B cell (primary cell): ENCODE data around the gene LSM12. TPM values are rescaled to one million over a fixed set of nuclear protein-coding genes. Genes with fewer than 3 reads are reported as not detected.

Experiments
- ATAC-seq: fragments of 200-7000 bp; cut with Tn5 transposase; one replicate; pipeline ENCODE4 v1.10.0; 2021; ENCODE audit warnings: low read depth, mild to moderate bottlenecking, moderate number of reproducible peaks, moderate library complexity
- CTCF ChIA-PET: fragments of 350-600 bp; sonication (Branson Sonifier 250); formaldehyde crosslinking; loops from one replicate; lab custom pipeline; 2021; ENCODE audit warnings: antibody characterized with exemption, inconsistent platforms; lab: Charles Lee
- POLR2A ChIA-PET: fragments of 350-600 bp; sonication (Branson Sonifier 250); formaldehyde crosslinking; loops from one replicate; lab custom pipeline; 2021; ENCODE audit warnings: antibody characterized with exemption; lab: Charles Lee
- DNase-seq: peaks from one replicate; pipeline ENCODE4 v3.0.0; 2013
- H2AFZ ChIP-seq: 2 replicates; pipeline ENCODE4 v1.6.1; 2012; ENCODE audit warnings: mild to moderate bottlenecking, low read depth, low read length; ENCODE audit not compliant: insufficient read depth, poor library complexity, severe bottlenecking
- H3K27ac ChIP-seq, 2 donors: 1 replicate in 1 of 2; 2 replicates in 1 of 2; pipeline ENCODE4 v1.5.1; 2012 to 2013; ENCODE audit warnings: low read length in 2 of 2, mild to moderate bottlenecking in 2 of 2, moderate library complexity in 1 of 2
- H3K27me3 ChIP-seq, 4 experiments: fragments of 200-600 bp in 1 of 4; sonication (generic) in 1 of 4; replicated peaks in 1 of 4; 1 replicate in 2 of 4; 2 replicates in 2 of 4; pipeline versions ENCODE4 v1.6.1 to v1.7.0; 2013 to 2016; ENCODE audit warnings: low read length in 3 of 4, mild to moderate bottlenecking in 2 of 4, mixed read lengths in 1 of 4, moderate library complexity in 1 of 4; ENCODE audit not compliant: insufficient read depth in 4 of 4, control insufficient read depth in 3 of 4; ENCODE audit errors: control extremely low read depth in 1 of 4
- H3K36me3 ChIP-seq, 2 experiments: replicated peaks in 1 of 2; 1 replicate in 1 of 2; 2 replicates in 1 of 2; pipeline versions ENCODE4 v1.6.1 to v1.7.1; 2013; ENCODE audit warnings: low read length in 1 of 2; ENCODE audit not compliant: insufficient read depth in 2 of 2, control insufficient read depth in 1 of 2; ENCODE audit errors: control extremely low read depth in 1 of 2, extremely low read depth in 1 of 2
- H3K4me1 ChIP-seq, 2 donors: fragments of 200-600 bp in 1 of 2; sonication (generic) in 1 of 2; 1 replicate in 1 of 2; 2 replicates in 1 of 2; pipeline versions ENCODE4 v1.5.1 to v1.6.1; 2013 to 2017; ENCODE audit warnings: low read length in 2 of 2; ENCODE audit not compliant: control insufficient read depth in 2 of 2, insufficient read depth in 2 of 2
- H3K4me2 ChIP-seq: replicated peaks from 2 replicates; pipeline ENCODE3; 2012; ENCODE audit warnings: mild to moderate bottlenecking, low read depth, low read length; ENCODE audit not compliant: poor library complexity, severe bottlenecking
- H3K4me3 ChIP-seq, 5 experiments: fragments of 200-600 bp in 1 of 5; sonication (generic) in 1 of 5; 1 replicate in 3 of 5; 2 replicates in 2 of 5; pipeline versions ENCODE4 v1.5.1 to v1.7.0; 2011 to 2016; ENCODE audit warnings: low read length in 4 of 5, mild to moderate bottlenecking in 4 of 5, low read depth in 2 of 5, control low read depth in 1 of 5, moderate library complexity in 1 of 5; ENCODE audit not compliant: insufficient read depth in 1 of 5; ENCODE audit errors: control extremely low read depth in 1 of 5, extremely low read depth in 1 of 5
- H3K79me2 ChIP-seq: fragments of 200-600 bp; sonication (generic); one replicate; pipeline ENCODE4 v1.6.0; 2016; ENCODE audit warnings: low read length; ENCODE audit not compliant: control insufficient read depth, insufficient read depth
- H3K9ac ChIP-seq: fragments of 200-600 bp; sonication (generic); 2 replicates; pipeline ENCODE4 v1.6.1; 2017; ENCODE audit warnings: mild to moderate bottlenecking, low read length, moderate library complexity
- H3K9me3 ChIP-seq, 3 donors: one replicate each; pipeline versions ENCODE4 v1.6.1 to v1.7.1; 2013; ENCODE audit warnings: low read length in 2 of 3; ENCODE audit not compliant: control insufficient read depth in 2 of 3, insufficient read depth in 1 of 3; ENCODE audit errors: control extremely low read depth in 1 of 3
- H4K20me1 ChIP-seq: 2 replicates; pipeline ENCODE4 v1.6.0; 2012; ENCODE audit warnings: mild to moderate bottlenecking, low read length; ENCODE audit not compliant: insufficient read depth, control insufficient read depth, poor library complexity, severe bottlenecking
- H3K27ac Mint-ChIP-seq: one replicate; pipeline ENCODE4 v1.8.0; 2021; ENCODE audit warnings: mixed read lengths
- H3K27me3 Mint-ChIP-seq: one replicate; pipeline ENCODE4 v1.8.0; 2021; ENCODE audit warnings: mixed read lengths
- H3K4me1 Mint-ChIP-seq: one replicate; pipeline ENCODE4 v1.8.0; 2021; ENCODE audit warnings: mixed read lengths
- H3K4me3 Mint-ChIP-seq: one replicate; pipeline ENCODE4 v1.8.0; 2021; ENCODE audit warnings: mixed read lengths
- H3K9me3 Mint-ChIP-seq: one replicate; pipeline ENCODE4 v1.8.0; 2022; ENCODE audit warnings: mixed read lengths; ENCODE audit not compliant: insufficient read depth
- EZH2 ChIP-seq: IDR thresholded peaks from 2 replicates; pipeline ENCODE4 v1.6.1; 2012; ENCODE audit warnings: borderline replicate concordance, low read depth, mild to moderate bottlenecking, moderate library complexity, low read length; ENCODE audit not compliant: insufficient read depth, poor library complexity, severe bottlenecking
- WGBS: methylation state at CpG from one replicate; pipeline ENCODE4 v1.1.5; 2013; ENCODE audit warnings: missing lambda C conversion rate; ENCODE audit not compliant: insufficient coverage; 5-methylcytosine and 5-hydroxymethylcytosine counted together
- intact Hi-C: fragments of 100-400 bp; cut with micrococcal nuclease; formaldehyde crosslinking; loops from one replicate; pipeline ENCODE4 v1.10.0; 2022
- polyA plus RNA-seq: library from polyadenylated mRNA; depleted of rRNA; stranded (reverse); fragments of >200 nt; gene quantifications from 2 replicates; pipeline ENCODE4 v1.2.3, GENCODE V29; 2012
- total RNA-seq, 2 donors: library from RNA; stranded (reverse); fragments of 120-200 nt in 1 of 2; gene quantifications; 1 replicate in 1 of 2; 2 replicates in 1 of 2; pipeline versions ENCODE4 v1.2.3 to v1.2.4, GENCODE V29; 2013 to 2022
- TF ChIP-seq, protein P1 (sequence below): fragments of 200-600 bp; IDR thresholded peaks from one replicate; pipeline ENCODE4 v1.8.0; 2022; ENCODE audit warnings: antibody characterized with exemption, mild to moderate bottlenecking

The LSM12 gene
- total and polyA plus RNA-seq, 2 donors (not counting 1 experiment from before 2014, with no cell fraction given) = 16.8 to 31.2 TPM

DNA sequence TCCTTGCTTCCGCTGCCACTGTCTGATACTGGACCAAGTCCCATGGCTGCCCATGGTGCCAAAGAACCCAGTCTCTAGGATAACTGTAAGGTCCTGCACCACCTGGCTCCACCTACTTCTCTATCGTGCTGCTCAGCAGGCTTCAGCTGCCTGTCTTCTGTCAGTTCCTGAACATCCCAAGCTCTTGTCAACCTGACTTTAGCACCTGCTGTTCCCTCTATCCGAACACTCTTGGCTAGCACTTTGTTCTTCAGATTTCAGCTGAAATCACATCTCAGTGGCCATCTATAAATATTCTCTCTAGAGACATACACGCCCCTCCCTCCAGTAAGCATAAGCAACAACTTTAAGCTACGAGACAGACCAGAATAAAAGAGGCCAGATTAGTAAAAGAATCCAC is 36.7 kb downstream of the LSM12 start:
- ChIA-PET POLR2A (no interaction called here), CTCF (interaction anchor here (1.0 kb wide), 2 partner anchors 11 to 13 kb away, joined by 3 read pairs; no protein-coding TSS in a partner anchor)
- DNase-seq = no peak
- H3K9me3 Mint-ChIP-seq = no peaks in the 10 kb centered on the region
- Histone ChIP-seq H3K27ac (no peak overlapping the region), H4K20me1 (no peaks in the 10 kb centered on the region), H3K27me3 (no peaks in the 10 kb centered on the region), H3K4me1 (peaks cover 6% of the 10 kb centered on the region in 2 donors), H2AFZ (no peak overlapping the region), H3K36me3 (peaks cover 0 to 17% of the 10 kb centered on the region in 2 experiments), H3K4me2 (no peak overlapping the region), H3K9ac (no peak overlapping the region), H3K4me3 (no peak overlapping the region), H3K79me2 (no peaks in the 10 kb centered on the region), H3K9me3 (no peaks in the 10 kb centered on the region)
- H3K4me3 Mint-ChIP-seq = no peak overlapping the region
- H3K27ac Mint-ChIP-seq = no peak overlapping the region
- peaks cover 9% of the 10 kb centered on the region for H3K4me1 Mint-ChIP-seq
- intact Hi-C loops = no loop called here
- WGBS = 94% methylated on average over 5 of the region's 5 CpGs
- no peak for ATAC-seq
- no peaks in the 10 kb centered on the region for H3K27me3 Mint-ChIP-seq
- TF ChIP-seq, protein P1, sequence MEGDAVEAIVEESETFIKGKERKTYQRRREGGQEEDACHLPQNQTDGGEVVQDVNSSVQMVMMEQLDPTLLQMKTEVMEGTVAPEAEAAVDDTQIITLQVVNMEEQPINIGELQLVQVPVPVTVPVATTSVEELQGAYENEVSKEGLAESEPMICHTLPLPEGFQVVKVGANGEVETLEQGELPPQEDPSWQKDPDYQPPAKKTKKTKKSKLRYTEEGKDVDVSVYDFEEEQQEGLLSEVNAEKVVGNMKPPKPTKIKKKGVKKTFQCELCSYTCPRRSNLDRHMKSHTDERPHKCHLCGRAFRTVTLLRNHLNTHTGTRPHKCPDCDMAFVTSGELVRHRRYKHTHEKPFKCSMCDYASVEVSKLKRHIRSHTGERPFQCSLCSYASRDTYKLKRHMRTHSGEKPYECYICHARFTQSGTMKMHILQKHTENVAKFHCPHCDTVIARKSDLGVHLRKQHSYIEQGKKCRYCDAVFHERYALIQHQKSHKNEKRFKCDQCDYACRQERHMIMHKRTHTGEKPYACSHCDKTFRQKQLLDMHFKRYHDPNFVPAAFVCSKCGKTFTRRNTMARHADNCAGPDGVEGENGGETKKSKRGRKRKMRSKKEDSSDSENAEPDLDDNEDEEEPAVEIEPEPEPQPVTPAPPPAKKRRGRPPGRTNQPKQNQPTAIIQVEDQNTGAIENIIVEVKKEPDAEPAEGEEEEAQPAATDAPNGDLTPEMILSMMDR = no peak
- TF ChIP-seq EZH2 = no peak

DNA sequence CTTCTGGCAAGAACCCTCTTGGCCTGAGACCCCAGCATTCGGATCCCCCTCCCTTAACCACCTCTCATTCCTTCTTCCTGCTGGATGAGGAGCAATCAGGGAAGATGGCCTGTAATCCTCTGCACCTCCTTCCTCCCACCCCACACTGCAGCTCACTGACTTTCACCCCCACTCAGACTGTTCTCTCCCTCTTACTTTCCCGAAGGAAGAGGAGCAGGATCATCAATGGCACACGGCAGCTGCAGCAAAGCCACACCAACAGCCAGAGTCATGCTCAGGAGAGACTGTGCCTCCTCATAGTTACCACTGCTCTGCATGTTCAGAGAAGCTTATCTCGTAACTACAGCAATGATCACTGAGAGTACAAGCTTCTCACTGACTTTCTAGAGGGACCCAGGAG is 41.6 kb downstream of the LSM12 start:
- Histone ChIP-seq H3K4me3 (no peak overlapping the region), H3K27ac (no peak overlapping the region), H3K9me3 (no peaks in the 10 kb centered on the region), H4K20me1 (no peaks in the 10 kb centered on the region), H3K79me2 (no peaks in the 10 kb centered on the region), H2AFZ (no peak overlapping the region), H3K9ac (no peak overlapping the region), H3K27me3 (no peaks in the 10 kb centered on the region), H3K36me3 (no peaks in the 10 kb centered on the region), H3K4me1 (no peaks in the 10 kb centered on the region), H3K4me2 (no peak overlapping the region)
- DNase-seq = no peak
- H3K27ac Mint-ChIP-seq = no peak overlapping the region
- intact Hi-C loops = no loop called here
- no peaks in the 10 kb centered on the region for H3K9me3 Mint-ChIP-seq
- no peaks in the 10 kb centered on the region for H3K4me1 Mint-ChIP-seq
- no peaks in the 10 kb centered on the region for H3K27me3 Mint-ChIP-seq
- TF ChIP-seq, protein P1 = no peak
- ATAC-seq = no peak
- no peak overlapping the region for H3K4me3 Mint-ChIP-seq
- ChIA-PET POLR2A (interaction anchor here (0.6 kb wide), 1 partner anchor 63 kb away, joined by 5 read pairs; no protein-coding TSS in a partner anchor), CTCF (interaction anchor here (2.7 kb wide), 1 partner anchor 16 kb away, joined by 9 read pairs; no protein-coding TSS in a partner anchor)
- 94% methylated on average over 4 of the region's 4 CpGs for WGBS
